ENCODE measurements around the gene EFCAB11.

The EFCAB11 gene

GRCh38 chr14:89890589-89890988 lies 63.9 kb downstream of the EFCAB11 start:
- no peak for TF ChIP-seq CREB1 (IDR thresholded peaks at IDR 0.05; ENCODE audit: low read depth)
- TF ChIP-seq YY1 (IDR thresholded peaks at IDR 0.05; ENCODE audit: low read depth) = no peak
- no peak for TF ChIP-seq NFIC (IDR thresholded peaks at IDR 0.05)
- TF ChIP-seq, protein P1, sequence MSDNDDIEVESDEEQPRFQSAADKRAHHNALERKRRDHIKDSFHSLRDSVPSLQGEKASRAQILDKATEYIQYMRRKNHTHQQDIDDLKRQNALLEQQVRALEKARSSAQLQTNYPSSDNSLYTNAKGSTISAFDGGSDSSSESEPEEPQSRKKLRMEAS (IDR thresholded peaks at IDR 0.05) = no peak
- TF ChIP-seq, protein P2, sequence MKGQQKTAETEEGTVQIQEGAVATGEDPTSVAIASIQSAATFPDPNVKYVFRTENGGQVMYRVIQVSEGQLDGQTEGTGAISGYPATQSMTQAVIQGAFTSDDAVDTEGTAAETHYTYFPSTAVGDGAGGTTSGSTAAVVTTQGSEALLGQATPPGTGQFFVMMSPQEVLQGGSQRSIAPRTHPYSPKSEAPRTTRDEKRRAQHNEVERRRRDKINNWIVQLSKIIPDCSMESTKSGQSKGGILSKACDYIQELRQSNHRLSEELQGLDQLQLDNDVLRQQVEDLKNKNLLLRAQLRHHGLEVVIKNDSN (IDR thresholded peaks at IDR 0.05) = no peak
- no peak for TF ChIP-seq RAD21 (IDR thresholded peaks at IDR 0.05; ENCODE audit: low read depth)
- TF ChIP-seq TCF12 (IDR thresholded peaks at IDR 0.05; ENCODE audit: low read depth) = no peak
- TF ChIP-seq TEAD4 (IDR thresholded peaks at IDR 0.05) = no peak
- TF ChIP-seq FOXM1 (IDR thresholded peaks at IDR 0.05; ENCODE audit: borderline replicate concordance, low read depth) = no peak
- no peak for TF ChIP-seq TAF1 (IDR thresholded peaks at IDR 0.05; ENCODE audit: low read depth)
- no peak for TF ChIP-seq REST (IDR thresholded peaks at IDR 0.05; ENCODE audit: low read depth)
- no peak for TF ChIP-seq ZBTB7A (IDR thresholded peaks at IDR 0.05; ENCODE audit: low read depth)
- TF ChIP-seq EGR1 (IDR thresholded peaks at IDR 0.05) = no peak
- TF ChIP-seq EP300 (IDR thresholded peaks at IDR 0.05; ENCODE audit: borderline replicate concordance) = no peak
- no peak for TF ChIP-seq CEBPB (IDR thresholded peaks at IDR 0.05)

DNA sequence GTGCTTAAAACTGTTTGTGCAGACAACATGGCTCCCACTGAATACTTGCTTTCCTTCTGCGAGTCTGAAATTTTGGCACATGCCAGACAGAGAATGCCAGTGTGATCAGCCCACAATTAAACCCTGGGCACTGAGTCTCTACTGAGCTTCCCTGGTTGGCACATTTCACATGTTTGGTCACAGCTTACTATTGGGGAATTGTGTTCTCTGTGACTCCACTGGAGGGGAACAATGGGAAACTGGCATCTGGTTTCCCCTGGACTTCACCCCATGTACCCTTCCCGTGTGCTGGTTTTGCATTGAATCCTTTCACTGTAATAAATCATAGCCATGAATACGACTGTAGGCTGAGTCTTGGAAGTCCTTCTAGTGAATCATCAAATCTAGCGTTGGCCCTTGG lies 64.9 kb downstream of the EFCAB11 start:
- TF ChIP-seq RAD21 (IDR thresholded peaks at IDR 0.05; ENCODE audit: low read depth) = no peak

GRCh38 chr14:89884761-89885160 lies 69.8 kb downstream of the EFCAB11 start:
- TF ChIP-seq, protein P1 (IDR thresholded peaks at IDR 0.05) = no peak
- TF ChIP-seq EP300 (IDR thresholded peaks at IDR 0.05; ENCODE audit: borderline replicate concordance) = no peak
- TF ChIP-seq ZBTB7A (IDR thresholded peaks at IDR 0.05; ENCODE audit: low read depth) = no peak
- no peak for TF ChIP-seq TEAD4 (IDR thresholded peaks at IDR 0.05)
- TF ChIP-seq, protein P2 (IDR thresholded peaks at IDR 0.05) = no peak
- no peak for TF ChIP-seq CEBPB (IDR thresholded peaks at IDR 0.05)
- TF ChIP-seq FOXM1 (IDR thresholded peaks at IDR 0.05; ENCODE audit: borderline replicate concordance, low read depth) = no peak
- TF ChIP-seq REST (IDR thresholded peaks at IDR 0.05; ENCODE audit: low read depth) = no peak
- no peak for TF ChIP-seq CREB1 (IDR thresholded peaks at IDR 0.05; ENCODE audit: low read depth)
- no peak for TF ChIP-seq RAD21 (IDR thresholded peaks at IDR 0.05; ENCODE audit: low read depth)
- no peak for TF ChIP-seq TCF12 (IDR thresholded peaks at IDR 0.05; ENCODE audit: low read depth)
- TF ChIP-seq TAF1 (IDR thresholded peaks at IDR 0.05; ENCODE audit: low read depth) = no peak
- TF ChIP-seq YY1 (IDR thresholded peaks at IDR 0.05; ENCODE audit: low read depth) = no peak
- no peak for TF ChIP-seq EGR1 (IDR thresholded peaks at IDR 0.05)
- no peak for TF ChIP-seq NFIC (IDR thresholded peaks at IDR 0.05)

DNA sequence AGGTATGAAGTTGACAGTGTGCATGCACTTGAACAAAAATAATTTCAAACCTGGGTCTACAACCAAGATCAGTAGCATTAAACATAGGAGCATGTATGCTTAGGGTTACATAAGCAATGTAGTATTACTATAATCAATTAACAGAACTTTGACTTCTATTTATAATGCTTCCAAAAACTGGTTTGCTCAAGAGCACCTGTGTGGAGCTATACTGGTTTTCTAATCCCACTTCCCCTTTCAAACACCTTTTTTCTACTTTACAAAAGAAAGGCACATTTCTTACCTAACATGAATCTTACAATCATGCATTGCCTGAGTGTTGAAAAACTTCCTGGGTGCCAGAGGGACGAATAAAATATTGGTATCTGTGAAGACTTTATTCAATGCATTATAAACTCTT lies 72.7 kb downstream of the EFCAB11 start:
- TF ChIP-seq TAF1 (IDR thresholded peaks at IDR 0.05; ENCODE audit: low read depth) (no peak), FOXM1 (IDR thresholded peaks at IDR 0.05; ENCODE audit: borderline replicate concordance, low read depth) (no peak), EP300 (IDR thresholded peaks at IDR 0.05; ENCODE audit: borderline replicate concordance) (no peak), TCF12 (IDR thresholded peaks at IDR 0.05; ENCODE audit: low read depth) (no peak), NFIC (IDR thresholded peaks at IDR 0.05) (no peak), TEAD4 (IDR thresholded peaks at IDR 0.05) (no peak), RAD21 (IDR thresholded peaks at IDR 0.05; ENCODE audit: low read depth) (no peak), ZBTB7A (IDR thresholded peaks at IDR 0.05; ENCODE audit: low read depth) (no peak), REST (IDR thresholded peaks at IDR 0.05; ENCODE audit: low read depth) (no peak), CEBPB (IDR thresholded peaks at IDR 0.05) (no peak), CREB1 (IDR thresholded peaks at IDR 0.05; ENCODE audit: low read depth) (no peak), YY1 (IDR thresholded peaks at IDR 0.05; ENCODE audit: low read depth) (no peak), EGR1 (IDR thresholded peaks at IDR 0.05) (no peak)
- TF ChIP-seq, protein P2 (IDR thresholded peaks at IDR 0.05) = no peak
- TF ChIP-seq, protein P1 (IDR thresholded peaks at IDR 0.05) = no peak
